AG10803 (cell line): ENCODE measurements around the gene APC.
"Not testable (repeated sequence)": the region's sequence is repeated elsewhere in the genome, so short reads cannot be mapped to it uniquely, and the experiment has no call there.

Experiments used
- DNase-seq: peaks from one replicate; pipeline ENCODE4 v3.0.0; 2010; ENCODE audit warnings: low read depth
- H3K4me3 ChIP-seq: 2 replicates; pipeline ENCODE4 v1.5.1; 2011; ENCODE audit warnings: mild to moderate bottlenecking, low read length, control low read depth
- CTCF ChIP-seq: conservative IDR thresholded peaks from 2 replicates; pipeline ENCODE4 v1.5.1; 2011; ENCODE audit warnings: mild to moderate bottlenecking, low read length, control low read depth, inconsistent platforms

The APC gene

DNA sequence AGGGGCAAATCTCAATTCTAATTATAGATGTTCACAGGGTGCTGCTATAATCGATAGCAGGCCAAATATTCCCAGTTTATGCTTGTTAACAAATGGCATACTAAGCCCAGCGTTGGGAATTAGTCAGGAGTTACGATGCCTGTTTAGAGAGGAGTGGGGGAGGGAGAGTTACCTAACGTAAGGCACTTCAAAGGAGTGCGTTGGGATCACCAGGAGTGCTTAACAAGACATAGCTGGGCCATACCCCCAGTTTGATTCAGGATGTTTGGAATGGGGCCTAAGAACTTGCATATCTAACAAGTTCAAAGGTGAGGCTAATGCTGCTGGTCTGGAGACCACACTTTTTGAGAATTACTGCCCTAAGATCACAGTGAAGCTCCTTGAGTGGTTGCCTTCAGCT, 108.9 kb downstream of the APC start:
- no peak for DNase-seq
- no peak for TF ChIP-seq CTCF
- H3K4me3 ChIP-seq = no peak overlapping the region

GRCh38 chr5:112847306-112847705, 109.6 kb downstream of the APC start:
- TF ChIP-seq CTCF = no peak
- no peak for DNase-seq
- H3K4me3 ChIP-seq = no peak overlapping the region

DNA sequence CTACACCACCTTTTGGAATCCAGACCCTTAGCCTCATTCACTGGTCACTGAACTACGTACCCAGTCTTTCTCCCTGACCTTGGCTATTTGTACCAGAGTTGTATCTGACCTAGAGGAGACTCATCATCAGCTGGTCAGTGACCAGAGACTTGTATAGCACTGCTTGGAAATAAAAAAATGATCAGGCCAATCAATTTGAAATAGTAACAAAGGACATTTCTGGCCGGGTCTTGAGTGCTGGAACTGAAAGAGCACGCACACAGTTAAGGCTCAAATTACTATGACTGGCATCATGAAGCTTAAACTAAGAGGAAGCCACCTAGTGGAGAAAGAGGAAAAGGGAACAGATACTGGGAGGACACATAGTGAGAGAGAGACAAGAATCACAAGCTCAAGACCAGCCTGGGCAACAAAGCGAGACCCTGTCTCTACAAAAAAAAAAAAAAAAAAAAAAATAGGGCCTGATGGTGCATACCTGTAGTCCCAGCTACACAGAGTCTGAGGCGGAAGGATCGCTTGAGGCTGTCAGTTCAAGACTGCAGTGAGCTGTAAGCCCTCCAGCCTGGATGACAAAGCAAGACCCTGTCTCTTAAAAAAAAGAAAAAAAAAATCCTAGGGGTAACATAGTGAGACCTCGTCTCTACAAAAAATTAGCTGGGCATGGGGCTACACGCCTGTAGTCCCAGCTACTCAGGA, 110.6 kb downstream of the APC start:
- H3K4me3 ChIP-seq = no peak overlapping the region
- TF ChIP-seq CTCF = peak; percentile 78

GRCh38 chr5:112849912-112850311, 112.2 kb downstream of the APC start:
- DNase-seq = no peak
- no peak overlapping the region for H3K4me3 ChIP-seq
- no peak for TF ChIP-seq CTCF

More for the DNA sequence above, 110.6 kb downstream of the APC start:
- DNase-seq = peak; percentile 75

DNA sequence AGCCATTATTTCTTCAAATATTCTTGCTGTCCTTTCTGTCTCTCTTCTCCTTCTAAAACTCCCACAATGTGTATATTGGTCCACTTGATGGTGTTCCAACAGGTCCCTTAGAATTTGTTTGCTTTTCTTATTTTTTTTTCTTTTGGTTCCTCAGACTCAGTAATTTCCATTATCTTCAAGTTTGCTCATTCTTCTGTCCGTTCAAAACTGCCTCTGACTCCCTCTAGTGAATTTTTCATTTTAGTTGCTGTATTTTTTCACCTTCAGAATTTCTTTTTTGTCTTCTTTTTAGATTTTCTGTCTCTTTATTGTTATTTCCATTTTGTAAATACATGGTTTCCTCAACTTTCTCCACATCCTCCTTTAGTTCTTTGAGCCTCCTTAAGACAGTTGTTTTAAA, 117.0 kb downstream of the APC start:
- TF ChIP-seq CTCF = no peak
- no peak overlapping the region for H3K4me3 ChIP-seq
- no peak for DNase-seq

- H3K4me3 ChIP-seq = no peak overlapping the region
- no peak for TF ChIP-seq CTCF
- DNase-seq = peak; percentile 56
Measured at GRCh38 chr5:112857866-112858265, 120.2 kb downstream of the APC start.

DNA sequence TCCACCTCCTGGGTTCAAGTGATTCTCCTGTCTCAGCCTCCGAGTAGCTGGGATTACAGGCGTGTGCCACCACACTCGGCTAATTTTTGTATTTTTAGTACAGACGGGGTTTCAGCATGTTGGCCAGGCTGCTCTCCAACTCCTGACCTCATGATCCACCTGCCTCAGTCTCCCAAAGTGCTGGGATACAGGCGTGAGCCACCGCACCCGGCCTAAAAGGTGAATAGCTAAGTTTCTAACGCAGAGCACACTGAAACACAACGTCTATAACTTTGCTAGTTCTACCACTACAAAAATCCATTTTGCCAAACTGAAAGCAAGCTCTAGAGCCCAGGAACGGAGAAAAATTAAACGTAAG, 122.9 kb downstream of the APC start:
- peak overlapping the region; percentile 97 for H3K4me3 ChIP-seq
- DNase-seq = not testable (repeated sequence)
